Brain pericyte (primary cell): ENCODE measurements around the gene RPL15.

Experiments
- DNase-seq: peaks from one replicate; pipeline ENCODE4 v3.0.0-alpha.2; 2012; ENCODE audit warnings: low read depth, low spot score

Gene RPL15

GRCh38 chr3:23928524-23928923, 11.6 kb downstream of the RPL15 start:
- DNase-seq: no peak

- no peak for DNase-seq
These were observed 14.7 kb downstream of the RPL15 start for GRCh38 chr3:23931597-23931996.

- no peak for DNase-seq
These were observed 15.6 kb downstream of the RPL15 start for GRCh38 chr3:23932571-23932970.

- no peak for DNase-seq
These were observed 17.3 kb downstream of the RPL15 start for GRCh38 chr3:23934253-23934652.

GRCh38 chr3:23937296-23937695, 20.4 kb downstream of the RPL15 start:
- DNase-seq: no peak

GRCh38 chr3:23938688-23939087, 21.8 kb downstream of the RPL15 start:
- DNase-seq: no peak

- DNase-seq: no peak
These were observed 23.8 kb downstream of the RPL15 start for GRCh38 chr3:23940775-23941174.

GRCh38 chr3:23941440-23941839, 24.5 kb downstream of the RPL15 start:
- DNase-seq: no peak

- DNase-seq: no peak
These were observed 25.6 kb downstream of the RPL15 start for GRCh38 chr3:23942546-23942945.

GRCh38 chr3:23944007-23944783, 27.3 kb downstream of the RPL15 start:
- no peak for DNase-seq

- DNase-seq: no peak
These were observed 28.1 kb downstream of the RPL15 start, which contains the start of gene NR1D2 for GRCh38 chr3:23944861-23945662. TSS of gene NR1D2 (plus strand) at chr3:23945286. CDS start at chr3:23945579, 293 bp downstream.

- DNase-seq: no peak
These were observed 28.7 kb downstream of the RPL15 start for GRCh38 chr3:23945663-23945912.

- peak; percentile 88 for DNase-seq
These were observed 29.2 kb downstream of the RPL15 start for GRCh38 chr3:23945913-23946687.

GRCh38 chr3:23948761-23949160, 31.8 kb downstream of the RPL15 start:
- DNase-seq: no peak

- no peak for DNase-seq
These were observed 32.9 kb downstream of the RPL15 start for GRCh38 chr3:23949784-23950183.

- no peak for DNase-seq
These were observed 33.4 kb downstream of the RPL15 start for GRCh38 chr3:23950293-23950692.

- DNase-seq: no peak
These were observed 35.7 kb downstream of the RPL15 start for GRCh38 chr3:23952646-23953045.

- no peak for DNase-seq
These were observed 36.6 kb downstream of the RPL15 start for GRCh38 chr3:23953523-23953922.

GRCh38 chr3:23954144-23954543, 37.2 kb downstream of the RPL15 start:
- DNase-seq: no peak

GRCh38 chr3:23956701-23957100, 39.8 kb downstream of the RPL15 start:
- no peak for DNase-seq

- no peak for DNase-seq
These were observed 42.4 kb downstream of the RPL15 start for GRCh38 chr3:23959135-23959900.

GRCh38 chr3:23960649-23961048, 43.7 kb downstream of the RPL15 start:
- no peak for DNase-seq
